NCI-H2107 treated with DMSO at 0.1 percent for 48 hours (cell line): Measurements from ENCODE around the gene ATP6V1G2.
"Not testable (repeated sequence)": the region's sequence is repeated elsewhere in the genome, so short reads cannot be mapped to it uniquely, and the experiment has no call there.

Experiments
- DNase-seq: peaks from one replicate; lab custom pipeline; 2025; ENCODE audit not compliant: unreplicated experiment; lab: John Stamatoyannopoulos, UW

Gene ATP6V1G2

GRCh38 chr6:31529329-31530150, 16.9 kb downstream of the ATP6V1G2 start:
- DNase-seq = no peak

DNA sequence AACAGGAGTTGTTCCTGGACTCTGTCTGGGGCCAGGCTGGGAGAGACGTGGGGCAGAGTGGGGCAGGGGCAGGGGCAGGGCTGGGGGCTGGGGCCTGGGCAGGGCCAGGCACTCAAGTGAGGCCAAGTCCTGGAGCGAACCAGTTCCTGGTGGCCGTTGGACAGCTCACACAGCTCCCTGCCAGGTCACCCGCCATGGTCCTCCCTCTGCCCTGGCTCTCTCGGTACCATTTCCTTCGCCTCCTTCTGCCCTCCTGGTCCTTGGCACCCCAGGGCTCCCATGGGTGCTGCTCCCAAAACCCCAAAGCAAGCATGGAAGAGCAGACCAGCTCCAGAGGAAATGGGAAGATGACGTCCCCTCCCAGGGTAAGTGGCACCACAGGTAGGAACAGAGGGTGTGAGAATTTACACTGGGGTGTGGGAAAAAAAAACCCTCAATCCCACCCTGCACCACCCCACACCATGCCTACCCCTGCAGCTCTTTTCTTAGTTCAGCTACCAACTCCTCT, 17.5 kb downstream of the ATP6V1G2 start, which contains the start of gene MCCD1:
MCCD1 (plus strand) TSS at position 142 of the 508 bp plus-strand sequence; CDS start at position 195, 53 bp downstream.
- no peak for DNase-seq

DNA sequence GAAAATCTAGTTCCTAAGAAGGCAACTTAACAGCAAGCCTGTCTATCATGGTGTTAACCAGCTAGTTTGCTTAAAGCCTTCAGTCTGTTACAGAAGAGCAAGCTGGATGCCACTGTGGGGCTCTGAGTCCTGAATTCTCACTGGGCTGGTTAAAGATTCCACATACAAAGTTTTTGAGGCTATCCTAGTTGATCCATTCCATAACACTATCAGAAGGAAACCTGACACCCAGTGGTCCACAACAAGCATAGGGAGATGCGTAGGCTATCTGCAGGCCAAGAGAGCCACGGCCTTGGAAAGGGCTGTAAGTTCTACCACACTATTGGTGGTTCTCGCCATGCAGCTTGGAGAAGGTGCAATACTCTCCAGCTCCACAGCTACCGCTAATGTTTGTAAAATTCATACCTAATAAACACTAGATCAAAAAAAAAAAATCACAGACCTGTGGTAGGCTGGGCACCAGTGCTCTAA, 18.1 kb downstream of the ATP6V1G2 start:
- DNase-seq = no peak

DNA sequence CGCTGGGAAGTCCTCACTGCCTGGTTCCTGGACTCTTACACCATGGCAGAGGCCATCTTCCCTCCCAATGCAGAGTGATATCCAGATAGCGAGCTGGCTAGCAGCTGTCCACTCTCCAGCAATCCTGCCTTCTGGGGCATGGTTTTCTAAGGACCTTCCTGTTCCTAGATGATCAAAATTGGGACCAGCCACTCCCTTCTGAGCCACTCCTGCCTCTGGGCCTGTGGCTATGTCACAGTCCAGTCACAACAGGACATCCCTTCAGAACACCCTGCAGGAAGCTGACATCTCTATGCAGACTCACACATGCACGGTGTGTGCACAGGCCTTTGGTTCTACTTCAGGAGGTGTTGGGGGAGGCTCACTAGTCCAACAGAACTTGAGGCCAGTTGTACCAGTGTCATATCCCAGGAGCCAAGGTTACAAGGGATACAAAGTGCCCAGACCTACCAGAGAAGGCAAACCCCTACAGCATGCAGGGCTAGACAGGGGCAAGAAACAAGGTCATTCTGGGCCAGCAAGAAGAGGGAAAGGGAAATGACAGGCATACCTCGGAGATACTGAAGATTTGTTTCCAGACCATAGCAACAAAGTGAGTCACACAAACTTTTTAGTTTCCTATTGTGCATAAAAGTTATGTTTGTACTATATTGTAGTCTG, 20.3 kb downstream of the ATP6V1G2 start:
- no peak for DNase-seq

DNA sequence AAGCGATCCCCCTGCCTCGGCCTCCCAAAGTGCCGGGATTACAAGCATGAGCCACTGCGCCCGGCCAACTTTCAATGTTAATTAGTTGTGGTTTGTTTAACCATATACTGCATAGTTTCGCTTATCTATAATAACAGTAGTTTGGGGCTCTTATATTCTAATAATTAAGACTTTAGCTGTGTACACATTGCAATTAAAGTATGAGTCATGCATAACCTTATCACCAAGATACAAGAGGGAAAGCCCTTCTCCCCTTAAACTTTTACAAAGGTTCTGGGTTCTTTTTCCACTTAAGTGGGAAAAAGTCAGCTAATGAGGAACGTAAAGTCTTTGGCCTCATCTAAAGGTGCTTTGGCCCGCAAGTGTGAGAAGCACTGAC, 20.9 kb downstream of the ATP6V1G2 start:
- no peak for DNase-seq

DNA sequence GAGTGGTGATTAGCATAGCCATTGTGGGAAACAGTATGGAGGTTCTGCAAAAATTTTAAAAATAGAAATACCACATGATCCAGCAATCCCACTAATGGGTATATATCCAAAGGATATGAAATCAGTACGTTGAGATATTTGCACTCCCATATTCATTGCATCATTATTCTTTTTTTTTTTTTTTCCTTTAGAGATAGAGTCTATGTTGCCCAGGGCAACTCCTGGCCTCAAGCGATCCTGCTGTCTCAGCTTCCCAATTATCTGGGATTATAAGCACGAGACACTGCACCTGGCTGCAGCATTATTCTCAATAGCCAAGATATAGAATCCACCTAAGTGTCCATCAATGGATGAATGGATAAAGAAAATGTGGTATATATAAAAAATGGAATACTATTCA, 24.6 kb downstream of the ATP6V1G2 start:
- no peak for DNase-seq

GRCh38 chr6:31513456-31514165, 32.8 kb downstream of the ATP6V1G2 start:
- DNase-seq = no peak

GRCh38 chr6:31510007-31510406, 36.4 kb downstream of the ATP6V1G2 start:
- DNase-seq = no peak

DNA sequence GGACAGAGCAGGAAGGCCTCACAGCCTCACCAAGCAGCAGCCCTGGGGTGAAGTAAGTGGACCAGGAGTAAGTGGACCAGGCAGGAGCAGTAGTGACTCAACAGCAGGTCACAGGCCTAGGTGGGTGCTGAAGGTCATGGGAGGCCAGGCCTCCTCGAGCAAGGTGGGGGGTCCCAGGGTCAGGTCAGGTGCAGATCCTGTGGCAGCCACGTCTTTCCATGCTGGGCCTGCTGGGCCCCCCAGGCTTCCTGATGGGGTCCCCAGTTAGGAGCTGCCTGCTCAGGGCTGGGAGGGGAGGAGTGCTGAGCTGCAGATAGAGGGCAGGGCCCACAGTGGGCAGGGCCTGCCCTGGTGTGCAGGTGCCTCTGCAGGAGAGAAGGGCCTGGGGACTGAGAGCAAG, 37.4 kb downstream of the ATP6V1G2 start:
- DNase-seq = not testable (repeated sequence)

- no peak for DNase-seq
These were observed 43.8 kb downstream of the ATP6V1G2 start for GRCh38 chr6:31502586-31502985.

DNA sequence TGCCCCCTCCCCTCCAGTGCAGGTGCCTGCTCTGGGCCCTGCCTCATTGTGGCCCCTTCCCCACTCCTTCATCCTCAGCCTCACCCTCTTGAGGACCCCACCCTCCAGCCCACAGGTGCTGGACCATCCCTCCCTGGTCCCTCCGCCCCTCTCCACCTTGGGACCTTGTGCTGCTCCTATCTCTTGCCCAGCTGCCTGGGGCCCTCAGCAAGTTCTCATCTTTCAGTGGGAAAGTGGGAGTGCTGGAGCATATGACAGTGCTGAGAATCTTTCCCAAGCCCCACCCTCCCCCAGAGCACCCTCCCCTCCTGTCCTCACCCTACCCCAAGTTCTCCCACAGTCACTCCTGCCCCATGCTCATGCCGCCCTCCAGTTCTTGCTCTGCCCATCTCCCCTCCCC, 46.8 kb downstream of the ATP6V1G2 start:
- DNase-seq = not testable (repeated sequence)

DNA sequence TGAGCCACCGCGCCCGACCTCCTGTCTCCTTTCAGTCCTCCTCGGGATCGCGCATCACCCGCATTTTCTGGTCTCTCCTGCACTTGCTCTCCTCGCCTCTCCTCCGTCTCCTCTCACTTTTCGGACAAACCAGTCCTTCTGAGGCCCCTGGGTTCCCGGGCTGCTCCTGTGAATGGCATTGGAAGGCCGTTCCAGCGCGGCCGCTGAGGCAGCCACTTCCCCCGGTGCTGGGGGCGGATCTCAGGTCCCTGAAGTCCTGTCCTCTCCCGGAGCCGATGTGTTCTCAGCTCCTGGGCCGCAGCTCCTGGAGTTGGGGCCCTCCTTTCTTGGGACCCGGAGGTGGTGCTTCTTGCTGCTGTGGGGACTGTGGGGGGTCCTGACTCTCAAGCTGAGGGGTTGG, 47.7 kb downstream of the ATP6V1G2 start:
- DNase-seq = no peak

DNA sequence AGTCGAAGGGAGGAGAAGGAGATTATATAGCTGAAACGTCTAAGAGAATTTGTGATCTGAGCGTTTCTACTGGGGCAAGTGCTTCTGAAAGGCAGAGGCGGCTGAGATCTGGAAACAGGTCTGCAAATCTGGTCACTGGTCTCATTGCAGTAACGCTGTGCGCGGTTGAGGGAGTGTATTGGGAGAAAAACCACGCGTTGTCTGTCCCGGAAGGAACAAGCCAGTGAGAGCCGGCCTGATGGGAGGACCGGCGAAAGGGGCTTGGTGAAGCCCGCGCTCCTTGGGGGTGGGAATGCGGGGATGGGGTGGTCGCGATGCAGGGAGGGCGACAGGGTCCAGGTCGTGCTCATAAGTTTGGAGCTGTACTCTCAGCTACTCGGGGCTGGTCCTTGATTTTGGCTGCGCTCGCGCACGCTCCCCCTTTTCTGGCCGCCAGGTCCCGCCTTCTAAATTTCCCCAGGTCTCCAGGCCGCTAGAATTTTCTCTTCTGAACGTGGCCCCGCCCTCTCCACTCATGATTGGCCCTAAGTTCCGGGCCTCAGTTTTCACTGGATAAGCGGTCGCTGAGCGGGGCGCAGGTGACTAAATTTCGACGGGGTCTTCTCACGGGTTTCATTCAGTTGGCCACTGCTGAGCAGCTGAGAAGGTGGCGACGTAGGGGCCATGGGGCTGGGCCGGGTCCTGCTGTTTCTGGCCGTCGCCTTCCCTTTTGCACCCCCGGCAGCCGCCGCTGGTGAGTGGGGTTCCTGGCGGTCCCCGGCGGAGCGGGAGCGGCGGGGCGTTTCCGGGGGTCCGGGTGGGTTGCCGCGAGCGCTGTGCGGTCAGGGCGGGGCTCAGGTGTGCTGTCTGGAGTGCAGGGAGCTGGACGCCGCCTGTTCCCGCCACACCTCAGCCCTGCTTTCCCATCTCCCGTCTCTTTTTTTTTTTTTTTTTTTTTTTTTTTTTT, 48.6 kb downstream of the ATP6V1G2 start, which contains the start of gene MICB:
MICB (plus strand) TSS at position 615 of the 946 bp plus-strand sequence; CDS start at position 664, 49 bp downstream.
- no peak for DNase-seq

DNA sequence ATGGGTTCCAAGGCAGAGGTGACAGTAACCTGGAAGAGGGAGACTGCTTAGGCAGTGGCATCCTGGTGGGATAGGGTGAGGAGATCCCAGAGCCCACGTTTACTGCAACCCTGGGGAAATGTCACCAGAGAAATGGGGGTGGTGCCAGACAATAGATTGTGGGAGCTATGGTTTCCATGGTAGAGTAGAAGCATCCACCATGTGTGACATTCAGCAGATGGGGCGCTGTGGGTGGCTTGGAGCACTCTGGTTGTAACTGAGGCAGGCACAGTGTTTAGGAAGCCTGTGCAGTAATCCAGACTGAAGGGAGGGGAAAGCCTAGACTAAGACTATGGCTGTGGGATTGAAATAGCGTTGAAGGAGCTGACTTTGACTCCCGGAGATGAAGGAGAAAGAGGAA, 49.6 kb downstream of the ATP6V1G2 start:
- not testable (repeated sequence) for DNase-seq

GRCh38 chr6:31495580-31495979, 50.8 kb downstream of the ATP6V1G2 start:
- no peak for DNase-seq
